IgD-negative memory B cell (primary cell): ENCODE results near the gene SNAPC5. TPM values are rescaled to one million over a fixed set of nuclear protein-coding genes. Genes with fewer than 3 reads are reported as not detected.

Source experiments
- H3K27ac Mint-ChIP-seq, 3 donors: one replicate each; pipeline ENCODE4 v1.8.0; 2020 to 2022; ENCODE audit warnings: mild to moderate bottlenecking in 3 of 3, mixed read lengths in 3 of 3, moderate library complexity in 1 of 3
- H3K27me3 Mint-ChIP-seq: one replicate; pipeline ENCODE4 v1.8.0; 2021; ENCODE audit warnings: mixed read lengths
- H3K36me3 Mint-ChIP-seq: one replicate; pipeline ENCODE4 v1.8.0; 2020; ENCODE audit warnings: mild to moderate bottlenecking, mixed read lengths
- H3K4me1 Mint-ChIP-seq, 3 donors: one replicate each; pipeline ENCODE4 v1.8.0; 2020 to 2022; ENCODE audit warnings: mixed read lengths in 3 of 3, mild to moderate bottlenecking in 1 of 3
- H3K4me3 Mint-ChIP-seq, 4 donors: one replicate each; pipeline ENCODE4 v1.8.0; 2020 to 2022; ENCODE audit warnings: mild to moderate bottlenecking in 4 of 4, mixed read lengths in 4 of 4, moderate library complexity in 3 of 4
- H3K9me3 Mint-ChIP-seq, 3 donors: one replicate each; pipeline ENCODE4 v1.8.0; 2020 to 2021; ENCODE audit warnings: mixed read lengths in 3 of 3, mild to moderate bottlenecking in 1 of 3
- polyA plus RNA-seq: library from polyadenylated mRNA; unstranded; fragments of 300-500 nt; fragmentation: Illumina TruSeq; gene quantifications from one replicate; pipeline ENCODE4 v1.2.3, GENCODE V29; 2021

SNAPC5 gene
- polyA plus RNA-seq, result 48.4 TPM

DNA sequence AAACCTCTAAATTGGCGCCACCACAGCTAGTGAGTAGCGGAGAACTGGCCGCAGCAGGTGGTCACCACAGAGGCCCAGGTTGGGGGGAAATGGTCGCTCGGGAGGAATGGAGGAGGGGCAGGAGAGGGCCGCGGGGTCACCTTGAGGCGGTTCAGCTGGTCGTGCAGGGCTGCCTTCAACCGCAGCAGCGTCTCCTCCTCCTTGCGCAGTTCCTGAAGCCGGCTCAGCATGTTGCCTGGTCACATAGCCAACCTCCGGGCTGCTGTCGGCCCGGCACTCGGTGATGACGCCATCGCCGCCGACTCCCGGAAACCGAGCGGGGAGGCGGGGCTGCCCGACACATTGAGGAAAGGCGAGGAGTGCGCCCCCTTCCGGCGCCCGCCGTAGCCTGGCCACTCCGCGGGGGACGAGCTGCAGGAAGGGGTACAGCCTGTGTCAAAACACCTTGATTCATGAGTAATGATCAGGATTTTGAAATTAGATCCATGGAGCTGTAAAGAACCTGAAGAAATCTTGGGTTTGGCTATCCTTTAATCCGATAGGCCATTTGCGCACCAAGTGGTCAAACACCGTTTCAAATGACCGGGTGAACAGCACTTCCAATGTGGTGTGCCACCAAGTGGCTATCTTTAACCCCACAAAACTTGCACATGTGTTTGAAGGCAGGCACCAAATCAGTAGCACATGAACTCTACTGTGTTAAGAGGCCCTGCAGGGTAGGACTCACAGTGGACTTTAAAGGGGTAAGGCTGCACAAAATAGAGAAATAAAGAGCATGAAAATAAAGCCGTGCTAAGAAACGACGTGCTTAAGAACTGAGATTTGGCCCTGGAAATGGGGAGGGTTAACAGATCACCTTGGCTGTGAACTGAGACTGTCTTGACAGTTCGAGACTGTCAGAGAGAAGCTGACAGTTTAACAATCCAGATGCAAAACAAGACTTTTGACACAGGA is at the start of gene SNAPC5:
Gene SNAPC5, minus strand, starts transcription at position 261 of the 954 bp plus-strand sequence. Its CDS starts 31 bp downstream, at position 230.
- Mint-ChIP-seq H3K27me3 (no peaks in the 10 kb centered on the region), H3K27ac (peak within 1 kb of the TSS; percentile 97 to 99 (median 99)), H3K4me1 (peaks cover 15 to 36% (median 26%) of the 10 kb centered on the region in 3 donors), H3K4me3 (peak within 1 kb of the TSS; percentile 92 to 98 (median 97)), H3K9me3 (no peaks in the 10 kb centered on the region), H3K36me3 (no peaks in the 10 kb centered on the region)

DNA sequence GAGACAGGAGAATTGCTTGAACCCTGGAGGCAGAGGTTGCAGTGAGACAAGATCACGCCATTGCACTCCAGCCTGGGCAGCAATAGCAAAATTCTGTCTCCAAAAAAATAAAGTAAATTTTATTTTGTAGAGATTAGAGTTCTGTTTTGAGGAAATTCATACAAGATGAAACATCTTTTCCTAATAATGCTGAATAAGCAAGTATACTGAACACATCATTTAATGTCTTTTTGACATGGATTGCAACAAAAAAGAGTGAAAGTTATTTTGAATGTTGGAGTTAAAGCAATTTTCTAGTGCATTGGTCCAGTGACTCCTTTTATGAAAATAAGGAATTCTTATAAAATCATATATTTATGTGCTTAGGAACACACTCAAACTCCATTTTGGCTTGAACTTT is 47.7 kb upstream of the SNAPC5 start:
- peaks cover 11% of the 10 kb centered on the region for H3K36me3 Mint-ChIP-seq
- no peaks in the 10 kb centered on the region for H3K27me3 Mint-ChIP-seq
- H3K4me1 Mint-ChIP-seq, result no peaks in the 10 kb centered on the region
- H3K4me3 Mint-ChIP-seq, result no peak overlapping the region
- no peak overlapping the region for H3K27ac Mint-ChIP-seq
- no peaks in the 10 kb centered on the region for H3K9me3 Mint-ChIP-seq

DNA sequence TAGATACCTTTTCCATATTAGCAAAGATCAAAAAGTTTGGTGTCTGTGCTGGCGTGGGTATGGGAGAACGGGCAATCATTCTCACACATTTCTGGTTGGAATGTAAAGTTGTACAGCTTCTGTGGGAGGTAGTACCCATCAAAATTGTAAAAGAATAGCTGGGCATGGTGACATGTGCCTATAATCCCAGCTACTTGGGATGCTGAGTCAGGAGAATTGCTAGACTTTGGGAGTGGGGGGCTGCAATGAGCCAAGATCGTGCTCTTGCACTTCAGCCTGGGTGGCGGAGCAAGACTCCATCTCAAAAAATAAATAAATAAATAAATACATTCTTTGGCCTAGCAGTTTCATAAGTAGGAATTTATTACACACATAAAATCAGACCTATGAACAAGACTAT is 45.3 kb upstream of the SNAPC5 start:
- Mint-ChIP-seq H3K36me3 (peaks cover 7% of the 10 kb centered on the region), H3K4me3 (no peak overlapping the region), H3K27ac (no peak overlapping the region)

GRCh38 chr15:66535056-66535455 is 37.5 kb upstream of the SNAPC5 start:
- Mint-ChIP-seq H3K9me3 (no peaks in the 10 kb centered on the region), H3K4me1 (no peaks in the 10 kb centered on the region), H3K4me3 (no peak overlapping the region), H3K36me3 (peaks cover 10% of the 10 kb centered on the region), H3K27me3 (no peaks in the 10 kb centered on the region), H3K27ac (no peak overlapping the region)

More for the DNA sequence above, 45.3 kb upstream of the SNAPC5 start:
- Mint-ChIP-seq H3K4me1 (no peaks in the 10 kb centered on the region), H3K9me3 (no peaks in the 10 kb centered on the region), H3K27me3 (no peaks in the 10 kb centered on the region)

DNA sequence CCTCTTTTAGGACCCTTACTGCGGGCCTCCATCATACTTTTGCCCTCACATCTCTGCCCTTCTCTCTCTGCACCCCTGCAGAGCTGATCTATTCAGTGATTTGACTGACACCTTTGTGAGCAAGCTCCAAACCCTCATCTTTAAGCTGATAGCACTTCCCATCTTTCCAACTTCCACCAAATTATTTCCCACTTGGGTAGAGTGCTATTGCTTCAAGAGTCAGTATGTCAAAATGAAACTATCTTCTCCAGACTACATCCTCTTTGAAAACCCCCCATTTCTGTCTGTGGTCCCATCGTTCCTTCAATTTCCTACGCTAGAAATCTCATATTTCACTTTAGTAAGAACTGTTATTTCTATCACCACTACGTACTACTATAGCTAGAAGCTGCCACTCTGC is 27.3 kb upstream of the SNAPC5 start:
- H3K27ac Mint-ChIP-seq, result peak overlapping the region in 1 of 3 donors; percentile 62
- H3K36me3 Mint-ChIP-seq, result peaks cover 7% of the 10 kb centered on the region
- H3K27me3 Mint-ChIP-seq, result no peaks in the 10 kb centered on the region
- H3K9me3 Mint-ChIP-seq, result no peaks in the 10 kb centered on the region
- H3K4me1 Mint-ChIP-seq, result peaks cover 0 to 2% (median 0%) of the 10 kb centered on the region in 3 donors
- H3K4me3 Mint-ChIP-seq, result no peak overlapping the region

- Mint-ChIP-seq H3K27ac (peak overlapping the region in 1 of 3 donors; percentile 62), H3K36me3 (peaks cover 8% of the 10 kb centered on the region), H3K4me3 (no peak overlapping the region), H3K4me1 (peaks cover 0 to 2% (median 0%) of the 10 kb centered on the region in 3 donors), H3K9me3 (no peaks in the 10 kb centered on the region), H3K27me3 (no peaks in the 10 kb centered on the region)
Observed at GRCh38 chr15:66523926-66524325, 26.4 kb upstream of the SNAPC5 start.

GRCh38 chr15:66515901-66516322 is 18.4 kb upstream of the SNAPC5 start:
- Mint-ChIP-seq H3K4me3 (peak overlapping the region in 1 of 4 donors; percentile 39), H3K27ac (peak overlapping the region in 1 of 3 donors; percentile 17), H3K9me3 (no peaks in the 10 kb centered on the region), H3K4me1 (no peaks in the 10 kb centered on the region), H3K27me3 (no peaks in the 10 kb centered on the region), H3K36me3 (peaks cover 16% of the 10 kb centered on the region)

DNA sequence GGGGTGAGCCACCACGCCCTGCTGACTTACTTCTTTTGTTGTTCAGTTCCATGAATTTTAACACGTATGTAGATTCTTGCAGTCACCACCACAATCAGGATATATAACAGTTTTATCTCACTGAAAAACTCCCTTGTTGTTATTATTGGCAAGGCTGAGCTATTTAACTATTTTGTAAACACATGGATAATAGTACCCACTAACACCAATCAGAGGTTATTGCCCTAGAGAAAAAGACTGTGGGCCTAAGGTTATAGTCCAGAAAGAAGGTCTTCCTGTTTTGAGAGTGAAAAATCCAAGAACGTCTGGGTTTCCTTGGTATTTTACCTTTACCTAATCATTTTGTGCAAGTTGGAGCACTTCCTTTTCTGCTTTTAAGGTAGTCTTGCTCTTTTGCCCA is 17.0 kb upstream of the SNAPC5 start:
- peaks cover 16% of the 10 kb centered on the region for H3K36me3 Mint-ChIP-seq
- H3K4me1 Mint-ChIP-seq, result no peaks in the 10 kb centered on the region
- no peak overlapping the region for H3K4me3 Mint-ChIP-seq
- no peak overlapping the region for H3K27ac Mint-ChIP-seq
- no peaks in the 10 kb centered on the region for H3K9me3 Mint-ChIP-seq
- H3K27me3 Mint-ChIP-seq, result no peaks in the 10 kb centered on the region

DNA sequence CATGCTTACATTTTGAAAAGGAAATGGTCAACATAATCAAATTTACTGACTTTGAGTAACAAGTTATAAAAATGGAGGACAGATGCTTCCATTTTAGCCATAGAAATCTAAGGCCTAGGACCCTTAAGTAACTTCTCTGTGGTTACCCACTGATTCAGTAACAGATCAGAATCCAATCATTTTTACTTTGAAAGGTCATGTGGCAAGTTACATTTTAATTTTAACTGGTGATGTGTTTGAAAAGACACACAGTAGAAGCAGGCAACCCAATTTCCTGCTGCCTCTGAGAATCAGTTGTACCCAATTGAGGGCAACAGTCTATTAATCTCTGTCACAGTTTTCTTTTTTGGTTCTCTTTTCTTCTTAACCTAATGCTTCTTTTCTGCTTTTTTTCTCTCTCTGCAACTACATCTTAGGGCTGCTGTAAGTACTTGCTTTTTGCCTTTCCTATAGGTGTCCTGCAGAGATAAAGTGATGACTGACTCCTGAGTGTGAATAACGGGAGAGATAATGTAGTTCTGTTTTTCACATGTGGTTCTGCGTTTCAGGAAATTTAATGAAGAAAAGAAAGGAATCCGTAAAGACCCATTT is 10.8 kb upstream of the SNAPC5 start:
- Mint-ChIP-seq H3K36me3 (peaks cover 3% of the 10 kb centered on the region), H3K9me3 (no peaks in the 10 kb centered on the region), H3K4me3 (no peak overlapping the region), H3K27me3 (no peaks in the 10 kb centered on the region), H3K27ac (peak overlapping the region in 1 of 3 donors; percentile 17), H3K4me1 (peaks cover 16 to 24% (median 21%) of the 10 kb centered on the region in 3 donors)

GRCh38 chr15:66505818-66506217 is 8.3 kb upstream of the SNAPC5 start:
- Mint-ChIP-seq H3K4me1 (peaks cover 31 to 35% (median 32%) of the 10 kb centered on the region in 3 donors), H3K36me3 (peaks cover 3% of the 10 kb centered on the region)

GRCh38 chr15:66505430-66505811 is 7.9 kb upstream of the SNAPC5 start:
- Mint-ChIP-seq H3K27ac (peak overlapping the region; percentile 95 to 100 (median 99)), H3K27me3 (no peaks in the 10 kb centered on the region), H3K4me3 (peak overlapping the region; percentile 98 to 100 (median 100)), H3K9me3 (no peaks in the 10 kb centered on the region), H3K36me3 (peaks cover 3% of the 10 kb centered on the region), H3K4me1 (peaks cover 32 to 35% (median 34%) of the 10 kb centered on the region in 3 donors)

More at GRCh38 chr15:66505818-66506217, 8.3 kb upstream of the SNAPC5 start:
- no peaks in the 10 kb centered on the region for H3K9me3 Mint-ChIP-seq
- peak overlapping the region; percentile 98 to 100 (median 100) for H3K4me3 Mint-ChIP-seq
- no peaks in the 10 kb centered on the region for H3K27me3 Mint-ChIP-seq
- H3K27ac Mint-ChIP-seq, result peak overlapping the region; percentile 95 to 100 (median 99)

DNA sequence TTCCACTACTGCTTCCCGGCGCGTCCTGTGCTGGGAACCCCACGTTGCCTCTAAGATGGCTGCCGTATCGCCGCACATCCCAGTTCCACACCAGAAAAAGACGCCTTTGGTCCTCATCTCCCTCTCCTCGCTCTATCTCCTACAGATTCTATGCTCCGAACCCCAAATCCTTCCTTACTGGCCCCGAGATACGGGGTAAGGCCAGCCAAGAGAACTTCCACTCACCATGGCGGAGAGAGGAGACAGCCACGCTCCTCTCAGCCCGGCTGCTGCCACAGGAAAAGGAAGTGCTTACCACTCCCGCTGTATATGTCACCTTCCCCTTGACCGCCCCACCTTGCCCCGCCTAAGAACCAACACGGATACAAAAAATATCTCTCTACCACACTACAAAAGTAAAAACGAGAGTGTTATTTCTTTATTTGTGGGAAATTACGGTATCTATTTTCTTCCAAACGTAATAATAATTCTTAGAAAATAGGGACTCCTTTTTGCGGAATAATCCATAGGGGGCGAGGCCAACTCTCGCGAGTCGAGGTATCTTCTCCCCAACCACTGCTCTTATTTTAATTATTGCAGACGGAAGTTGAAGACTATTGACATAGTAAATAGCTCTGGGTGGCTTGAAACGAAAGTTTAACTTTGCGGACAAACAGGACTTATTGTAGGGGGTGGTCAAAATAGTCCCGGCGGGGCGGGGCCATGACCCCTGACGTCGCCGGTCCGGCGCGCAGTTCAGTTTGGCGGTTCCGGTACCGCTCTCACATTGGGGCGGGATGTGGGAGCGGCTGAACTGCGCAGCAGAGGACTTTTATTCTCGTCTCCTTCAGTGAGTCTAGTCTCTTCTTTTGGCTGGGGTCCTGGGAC is 7.2 kb upstream of the SNAPC5 start, which contains the start of the genes RPL4 and ZWILCH:
Gene RPL4, minus strand, starts transcription at position 293 of the 867 bp plus-strand sequence. Its CDS starts 65 bp downstream, at position 228.
Gene ZWILCH, plus strand, starts transcription at position 764 of the 867 bp plus-strand sequence. Its CDS starts 13 bp downstream, at position 777.
- Mint-ChIP-seq H3K9me3 (no peaks in the 10 kb centered on the region), H3K36me3 (peaks cover 3% of the 10 kb centered on the region), H3K27me3 (no peaks in the 10 kb centered on the region), H3K4me1 (peaks cover 32 to 41% (median 37%) of the 10 kb centered on the region in 3 donors), H3K4me3 (peak within 1 kb of the TSS; percentile 98 to 100 (median 100)), H3K27ac (peak within 1 kb of the TSS; percentile 95 to 100 (median 99))

DNA sequence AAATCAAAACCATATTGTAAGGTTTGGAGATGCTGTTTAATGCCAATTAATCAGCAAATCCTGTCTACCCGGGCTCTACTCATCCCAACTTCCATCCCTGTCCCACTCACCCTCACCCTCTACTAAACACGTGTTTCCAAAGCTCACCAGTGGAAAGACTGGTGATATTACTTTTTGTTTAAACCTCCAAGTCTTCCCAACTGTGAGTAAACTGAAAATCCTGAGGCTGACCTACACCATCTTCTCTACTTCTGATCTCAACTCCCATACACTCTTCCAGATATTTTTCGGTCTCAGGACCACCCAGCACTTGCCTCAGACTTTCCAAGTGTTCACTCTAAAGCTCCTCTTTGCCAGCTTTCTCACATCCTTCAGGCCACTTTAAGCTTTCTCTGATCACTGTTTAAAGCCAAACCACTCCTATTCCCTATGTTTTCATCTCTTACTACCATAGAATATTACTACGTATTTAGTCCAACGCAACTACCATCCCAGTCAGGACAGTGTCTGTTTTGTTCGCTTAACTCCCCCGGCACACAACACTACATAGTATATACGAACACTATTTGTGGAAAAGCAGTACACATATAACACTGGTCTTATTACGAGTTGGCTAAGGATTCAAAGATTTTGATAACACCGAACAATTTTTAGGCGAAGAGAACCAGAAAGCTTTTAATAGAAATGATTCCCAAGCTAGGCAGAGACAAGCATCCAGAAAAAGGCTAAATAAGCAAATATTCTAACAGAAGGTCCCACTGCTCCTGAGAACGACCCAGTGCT is 6.4 kb upstream of the SNAPC5 start:
- H3K27me3 Mint-ChIP-seq, result no peaks in the 10 kb centered on the region
- peaks cover 1% of the 10 kb centered on the region for H3K36me3 Mint-ChIP-seq
- H3K27ac Mint-ChIP-seq, result peak overlapping the region; percentile 95 to 100 (median 99)
- no peaks in the 10 kb centered on the region for H3K9me3 Mint-ChIP-seq
- H3K4me3 Mint-ChIP-seq, result peak overlapping the region; percentile 98 to 100 (median 100)
- peaks cover 32 to 41% (median 38%) of the 10 kb centered on the region in 3 donors for H3K4me1 Mint-ChIP-seq
